Measurements from ENCODE around the gene TMED3. TPM values are rescaled to one million over a fixed set of nuclear protein-coding genes. Genes with fewer than 3 reads are reported as not detected.
"Not testable (repeated sequence)": the region's sequence is repeated elsewhere in the genome, so short reads cannot be mapped to it uniquely, and the experiment has no call there.

The TMED3 gene
- polyA plus RNA-seq, 1 donor from 2014 or later: 70.8 TPM

- Mint-ChIP-seq H3K9me3 (no peaks in the 10 kb centered on the region), H3K27ac (no peak overlapping the region), H3K36me3 (peaks cover 6% of the 10 kb centered on the region), H3K4me1 (peaks cover 16 to 24% (median 20%) of the 10 kb centered on the region in 3 donors), H3K27me3 (peaks cover 3% of the 10 kb centered on the region), H3K4me3 (peak overlapping the region in 2 of 4 donors; percentile 49 to 62)
These were observed 2.0 kb upstream of the TMED3 start for GRCh38 chr15:79308874-79309273.

GRCh38 chr15:79310612-79310984 is 314 bp upstream of the TMED3 start:
- Mint-ChIP-seq H3K4me3 (peak overlapping the region; percentile 86 to 93 (median 90)), H3K27me3 (peaks cover 3% of the 10 kb centered on the region), H3K9me3 (no peaks in the 10 kb centered on the region), H3K36me3 (peaks cover 13% of the 10 kb centered on the region), H3K4me1 (peaks cover 19 to 28% (median 25%) of the 10 kb centered on the region in 3 donors), H3K27ac (peak overlapping the region; percentile 59 to 83 (median 76))

- H3K4me1 Mint-ChIP-seq: peaks cover 21 to 30% (median 25%) of the 10 kb centered on the region in 3 donors
These were observed 1.1 kb downstream of the TMED3 start for GRCh38 chr15:79311901-79312553.

GRCh38 chr15:79314186-79314585 is 3.3 kb downstream of the TMED3 start:
- no peaks in the 10 kb centered on the region for H3K27me3 Mint-ChIP-seq
- no peaks in the 10 kb centered on the region for H3K9me3 Mint-ChIP-seq
- H3K27ac Mint-ChIP-seq: peak overlapping the region in 1 of 3 donors; percentile 73
- peaks cover 26% of the 10 kb centered on the region for H3K36me3 Mint-ChIP-seq
- peak overlapping the region in 2 of 4 donors; percentile 69 to 88 for H3K4me3 Mint-ChIP-seq
- H3K4me1 Mint-ChIP-seq: peaks cover 24 to 34% (median 28%) of the 10 kb centered on the region in 3 donors

More at GRCh38 chr15:79311901-79312553, 1.1 kb downstream of the TMED3 start:
- Mint-ChIP-seq H3K9me3 (no peaks in the 10 kb centered on the region), H3K36me3 (peaks cover 14% of the 10 kb centered on the region), H3K27me3 (no peaks in the 10 kb centered on the region), H3K4me3 (peak overlapping the region; percentile 86 to 94 (median 91)), H3K27ac (no peak overlapping the region)

DNA sequence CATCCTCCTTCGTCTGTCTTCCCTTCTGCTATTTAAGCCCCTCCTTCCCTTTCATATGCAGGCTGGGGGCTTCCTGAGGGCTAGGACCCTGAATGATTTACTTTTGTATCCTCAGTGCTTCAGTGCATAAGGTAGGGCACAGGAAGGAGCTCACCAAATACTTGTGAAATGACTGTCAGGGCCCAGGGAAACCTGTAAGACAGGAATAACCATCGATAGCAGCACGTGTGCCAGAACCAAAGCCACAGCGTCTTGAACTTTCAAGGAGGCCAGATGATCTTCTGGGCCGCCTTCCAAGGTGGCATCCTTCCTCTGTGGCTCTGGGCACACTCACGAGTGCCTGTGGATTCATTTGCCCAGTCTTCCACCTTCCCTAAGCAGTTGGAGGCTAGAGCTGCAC is 3.9 kb downstream of the TMED3 start:
- no peak overlapping the region for H3K27ac Mint-ChIP-seq
- H3K4me1 Mint-ChIP-seq: peaks cover 24 to 33% (median 28%) of the 10 kb centered on the region in 3 donors
- peaks cover 26% of the 10 kb centered on the region for H3K36me3 Mint-ChIP-seq
- H3K9me3 Mint-ChIP-seq: no peaks in the 10 kb centered on the region
- H3K27me3 Mint-ChIP-seq: no peaks in the 10 kb centered on the region
- H3K4me3 Mint-ChIP-seq: no peak overlapping the region

DNA sequence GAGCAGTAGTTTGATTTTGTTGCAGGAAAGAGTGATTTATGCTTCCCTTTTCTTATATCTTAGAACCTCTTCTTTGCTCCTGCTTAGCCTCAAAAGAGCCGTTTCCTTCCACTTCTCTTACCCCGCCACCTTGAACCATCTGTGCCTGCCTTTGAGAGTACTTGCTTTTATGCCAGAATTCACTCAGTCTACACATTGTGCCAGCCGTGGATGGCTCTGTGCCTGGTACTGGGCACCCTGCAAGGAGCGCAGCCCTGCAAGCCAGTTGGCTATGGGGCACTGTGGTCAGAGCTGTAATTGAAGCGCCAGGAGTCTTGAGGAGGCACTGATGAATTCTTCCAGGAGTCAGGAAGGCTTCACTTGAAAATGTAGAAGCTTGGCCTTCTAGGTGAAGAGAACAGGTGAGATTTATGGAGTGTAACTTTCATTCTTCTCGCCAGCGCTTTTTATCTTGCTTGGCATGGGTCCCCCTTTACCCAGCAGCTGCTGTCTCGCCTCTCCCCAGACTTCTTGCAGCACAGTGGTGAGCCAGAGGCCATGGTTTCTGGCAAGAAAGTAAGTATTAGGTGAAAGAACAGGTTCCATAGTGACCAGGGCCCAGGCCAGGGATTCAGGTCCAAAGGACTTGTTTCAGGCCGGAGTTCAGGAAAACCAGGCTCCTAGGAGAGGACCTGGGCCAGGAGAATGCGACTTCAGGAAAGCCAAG is 4.9 kb downstream of the TMED3 start:
- H3K4me3 Mint-ChIP-seq: peak overlapping the region in 1 of 4 donors; percentile 74
- H3K4me1 Mint-ChIP-seq: peaks cover 22 to 30% (median 24%) of the 10 kb centered on the region in 3 donors
- no peaks in the 10 kb centered on the region for H3K9me3 Mint-ChIP-seq
- H3K27me3 Mint-ChIP-seq: no peaks in the 10 kb centered on the region
- no peak overlapping the region for H3K27ac Mint-ChIP-seq
- H3K36me3 Mint-ChIP-seq: peaks cover 29% of the 10 kb centered on the region

DNA sequence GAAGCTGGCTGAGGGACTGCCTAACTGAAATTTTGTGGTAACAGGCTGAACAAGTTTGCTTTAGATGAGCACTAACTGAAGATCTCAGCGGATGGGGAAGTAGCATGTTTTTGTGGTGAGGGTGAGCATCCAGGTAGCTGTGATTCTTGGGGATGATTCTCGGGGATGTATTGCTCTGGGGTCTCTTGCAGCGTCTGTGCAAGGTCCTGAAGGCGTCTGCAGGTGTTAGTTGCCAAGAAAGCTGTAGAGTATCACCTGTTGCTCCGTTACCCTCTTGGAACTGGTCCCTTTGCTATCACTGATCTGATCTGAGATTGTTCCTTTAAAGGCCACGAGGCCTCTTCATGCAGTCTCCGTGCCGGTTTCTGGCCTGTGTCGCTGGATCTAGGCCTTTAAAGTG is 6.0 kb downstream of the TMED3 start:
- peak overlapping the region in 1 of 4 donors; percentile 24 for H3K4me3 Mint-ChIP-seq
- peaks cover 29% of the 10 kb centered on the region for H3K36me3 Mint-ChIP-seq
- no peak overlapping the region for H3K27ac Mint-ChIP-seq
- H3K9me3 Mint-ChIP-seq: no peaks in the 10 kb centered on the region
- H3K4me1 Mint-ChIP-seq: peaks cover 21 to 27% (median 22%) of the 10 kb centered on the region in 3 donors
- H3K27me3 Mint-ChIP-seq: no peaks in the 10 kb centered on the region

- H3K27ac Mint-ChIP-seq: not testable (repeated sequence)
These were observed 9.1 kb downstream of the TMED3 start for GRCh38 chr15:79319973-79320372.

DNA sequence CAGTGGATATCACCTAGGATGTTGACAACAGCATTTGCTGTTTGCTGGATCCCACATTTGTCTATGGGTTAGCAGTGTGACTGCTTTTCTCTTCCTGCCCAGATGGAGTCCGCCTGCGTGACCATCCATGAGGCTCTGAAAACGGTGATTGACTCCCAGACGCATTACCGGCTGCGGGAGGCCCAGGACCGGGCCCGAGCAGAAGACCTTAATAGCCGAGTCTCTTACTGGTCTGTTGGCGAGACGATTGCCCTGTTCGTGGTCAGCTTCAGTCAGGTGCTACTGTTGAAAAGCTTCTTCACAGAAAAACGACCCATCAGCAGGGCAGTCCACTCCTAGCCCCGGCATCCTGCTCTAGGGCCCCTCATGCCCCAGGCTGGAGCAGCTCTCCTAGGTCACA is 11.0 kb downstream of the TMED3 start:
- Mint-ChIP-seq H3K36me3 (peaks cover 21% of the 10 kb centered on the region), H3K4me1 (peaks cover 3 to 5% (median 3%) of the 10 kb centered on the region in 3 donors), H3K9me3 (no peaks in the 10 kb centered on the region), H3K27ac (no peak overlapping the region), H3K27me3 (no peaks in the 10 kb centered on the region), H3K4me3 (no peak overlapping the region)

More at GRCh38 chr15:79319973-79320372, 9.1 kb downstream of the TMED3 start:
- not testable (repeated sequence) for H3K4me1 Mint-ChIP-seq, H3K9me3 Mint-ChIP-seq, H3K4me3 Mint-ChIP-seq, H3K27me3 Mint-ChIP-seq
- H3K36me3 Mint-ChIP-seq: peaks cover 25% of the 10 kb centered on the region

GRCh38 chr15:79322306-79322705 is 11.4 kb downstream of the TMED3 start:
- H3K4me3 Mint-ChIP-seq: no peak overlapping the region
- H3K27ac Mint-ChIP-seq: no peak overlapping the region
- peaks cover 0 to 5% (median 1%) of the 10 kb centered on the region in 3 donors for H3K4me1 Mint-ChIP-seq
- H3K27me3 Mint-ChIP-seq: no peaks in the 10 kb centered on the region
- no peaks in the 10 kb centered on the region for H3K9me3 Mint-ChIP-seq
- peaks cover 20% of the 10 kb centered on the region for H3K36me3 Mint-ChIP-seq

GRCh38 chr15:79322945-79323344 is 12.0 kb downstream of the TMED3 start:
- Mint-ChIP-seq H3K4me1 (peaks cover 0 to 2% (median 0%) of the 10 kb centered on the region in 3 donors), H3K36me3 (peaks cover 16% of the 10 kb centered on the region), H3K4me3 (no peak overlapping the region), H3K27ac (no peak overlapping the region), H3K9me3 (no peaks in the 10 kb centered on the region), H3K27me3 (no peaks in the 10 kb centered on the region)

GRCh38 chr15:79329171-79329611 is 18.3 kb downstream of the TMED3 start:
- Mint-ChIP-seq H3K27me3 (no peaks in the 10 kb centered on the region), H3K4me3 (no peak overlapping the region), H3K4me1 (peaks cover 0 to 2% (median 1%) of the 10 kb centered on the region in 3 donors), H3K9me3 (no peaks in the 10 kb centered on the region), H3K27ac (no peak overlapping the region), H3K36me3 (peaks cover 9% of the 10 kb centered on the region)

GRCh38 chr15:79332824-79333510 is 22.1 kb downstream of the TMED3 start:
- Mint-ChIP-seq H3K9me3 (no peaks in the 10 kb centered on the region), H3K27ac (no peak overlapping the region), H3K4me3 (no peak overlapping the region), H3K27me3 (no peaks in the 10 kb centered on the region), H3K36me3 (peaks cover 1% of the 10 kb centered on the region), H3K4me1 (peaks cover 0 to 2% (median 1%) of the 10 kb centered on the region in 3 donors)

- H3K36me3 Mint-ChIP-seq: peaks cover 3% of the 10 kb centered on the region
- H3K4me3 Mint-ChIP-seq: no peak overlapping the region
- H3K4me1 Mint-ChIP-seq: peaks cover 0 to 2% (median 1%) of the 10 kb centered on the region in 3 donors
- H3K27ac Mint-ChIP-seq: no peak overlapping the region
- H3K27me3 Mint-ChIP-seq: no peaks in the 10 kb centered on the region
- no peaks in the 10 kb centered on the region for H3K9me3 Mint-ChIP-seq
These were observed 26.7 kb downstream of the TMED3 start for GRCh38 chr15:79337591-79337990.

Data from IgD-negative memory B cell (primary cell).